GM10266 (cell line): ENCODE data around the gene PTPRD.

Experiments
- DNase-seq: peaks from one replicate; pipeline ENCODE4 v3.0.0; 2012; ENCODE audit errors: extremely low spot score
- TF ChIP-seq, protein P1 (sequence below): IDR thresholded peaks from 2 replicates; pipeline ENCODE4 v1.5.1; 2012; ENCODE audit warnings: mild to moderate bottlenecking, low read depth; ENCODE audit not compliant: control insufficient read depth, insufficient read depth; ENCODE audit errors: missing control alignments

PTPRD gene

GRCh38 chr9:8622222-8622802 lies 1990.5 kb downstream of the PTPRD start:
- TF ChIP-seq, protein P1, sequence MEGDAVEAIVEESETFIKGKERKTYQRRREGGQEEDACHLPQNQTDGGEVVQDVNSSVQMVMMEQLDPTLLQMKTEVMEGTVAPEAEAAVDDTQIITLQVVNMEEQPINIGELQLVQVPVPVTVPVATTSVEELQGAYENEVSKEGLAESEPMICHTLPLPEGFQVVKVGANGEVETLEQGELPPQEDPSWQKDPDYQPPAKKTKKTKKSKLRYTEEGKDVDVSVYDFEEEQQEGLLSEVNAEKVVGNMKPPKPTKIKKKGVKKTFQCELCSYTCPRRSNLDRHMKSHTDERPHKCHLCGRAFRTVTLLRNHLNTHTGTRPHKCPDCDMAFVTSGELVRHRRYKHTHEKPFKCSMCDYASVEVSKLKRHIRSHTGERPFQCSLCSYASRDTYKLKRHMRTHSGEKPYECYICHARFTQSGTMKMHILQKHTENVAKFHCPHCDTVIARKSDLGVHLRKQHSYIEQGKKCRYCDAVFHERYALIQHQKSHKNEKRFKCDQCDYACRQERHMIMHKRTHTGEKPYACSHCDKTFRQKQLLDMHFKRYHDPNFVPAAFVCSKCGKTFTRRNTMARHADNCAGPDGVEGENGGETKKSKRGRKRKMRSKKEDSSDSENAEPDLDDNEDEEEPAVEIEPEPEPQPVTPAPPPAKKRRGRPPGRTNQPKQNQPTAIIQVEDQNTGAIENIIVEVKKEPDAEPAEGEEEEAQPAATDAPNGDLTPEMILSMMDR, result no peak
- DNase-seq, result no peak

- DNase-seq, result no peak
- TF ChIP-seq, protein P1, result no peak
These were observed 1991.4 kb downstream of the PTPRD start for GRCh38 chr9:8621416-8621815.

DNA sequence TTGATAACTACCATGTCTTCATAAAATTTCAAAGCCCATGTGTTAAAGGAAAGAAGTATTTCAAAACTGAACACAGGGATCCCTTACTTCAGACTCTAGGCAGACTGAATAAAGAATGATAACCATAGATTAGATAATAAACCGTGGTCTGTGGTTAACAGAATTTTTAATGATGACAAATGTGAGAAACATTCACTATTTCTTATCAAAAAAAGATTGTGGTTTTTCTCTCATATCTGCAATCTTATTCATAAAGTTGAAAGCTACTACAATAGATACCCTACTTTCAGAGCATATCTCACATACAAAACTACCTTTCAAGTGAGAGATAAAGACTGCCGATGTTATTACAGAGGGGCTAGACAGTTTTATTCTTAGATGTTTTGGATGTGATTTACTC lies 1996.4 kb downstream of the PTPRD start:
- DNase-seq, result no peak

GRCh38 chr9:8614926-8615440 lies 1997.8 kb downstream of the PTPRD start:
- DNase-seq, result no peak
- TF ChIP-seq, protein P1, result no peak

More for the DNA sequence above, 1996.4 kb downstream of the PTPRD start:
- TF ChIP-seq, protein P1, result no peak

DNA sequence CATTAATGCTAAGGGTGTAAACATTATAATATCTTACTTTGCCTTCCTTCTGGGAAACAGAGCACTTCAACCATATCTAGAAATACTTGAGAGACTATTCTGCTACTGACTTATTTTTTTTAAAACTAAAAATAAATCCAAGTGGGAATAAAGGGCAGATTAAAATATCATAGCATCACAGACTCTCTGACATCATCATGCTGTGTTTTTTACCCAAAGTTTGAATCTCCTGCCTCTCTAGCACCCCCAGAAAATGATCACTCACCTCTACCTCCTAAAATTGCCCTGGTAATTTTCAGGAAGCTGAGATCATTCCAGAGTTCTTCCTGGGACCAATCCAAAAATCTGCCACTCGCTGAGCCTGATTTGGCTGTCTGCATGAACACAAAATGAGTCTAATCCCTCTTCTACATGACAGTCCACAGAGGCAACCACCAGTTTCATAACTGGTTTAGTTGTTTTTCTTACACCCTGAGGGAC lies 1999.4 kb downstream of the PTPRD start:
- no peak for DNase-seq
- TF ChIP-seq, protein P1, result no peak

- no peak for DNase-seq
These were observed 2001.6 kb downstream of the PTPRD start for GRCh38 chr9:8611153-8611552.

GRCh38 chr9:8610256-8610655 lies 2002.5 kb downstream of the PTPRD start:
- DNase-seq, result no peak
- TF ChIP-seq, protein P1, result no peak

More at GRCh38 chr9:8611153-8611552, 2001.6 kb downstream of the PTPRD start:
- TF ChIP-seq, protein P1, result no peak
